Astrocyte (in vitro differentiated cells and primary cell): ENCODE data around the gene SOCS1.

ENCODE experiments used
- EZH2 ChIP-seq: IDR thresholded peaks from 2 replicates; pipeline ENCODE4 v1.6.1; 2012; ENCODE audit warnings: mild to moderate bottlenecking, low read length, inconsistent platforms; ENCODE audit not compliant: insufficient read depth
- TF ChIP-seq, protein P1 (sequence below): IDR thresholded peaks from 2 replicates; pipeline ENCODE4 v1.5.1; 2011; ENCODE audit warnings: low read depth, mild to moderate bottlenecking, inconsistent platforms, low read length, moderate library complexity; ENCODE audit not compliant: insufficient read depth

DNA sequence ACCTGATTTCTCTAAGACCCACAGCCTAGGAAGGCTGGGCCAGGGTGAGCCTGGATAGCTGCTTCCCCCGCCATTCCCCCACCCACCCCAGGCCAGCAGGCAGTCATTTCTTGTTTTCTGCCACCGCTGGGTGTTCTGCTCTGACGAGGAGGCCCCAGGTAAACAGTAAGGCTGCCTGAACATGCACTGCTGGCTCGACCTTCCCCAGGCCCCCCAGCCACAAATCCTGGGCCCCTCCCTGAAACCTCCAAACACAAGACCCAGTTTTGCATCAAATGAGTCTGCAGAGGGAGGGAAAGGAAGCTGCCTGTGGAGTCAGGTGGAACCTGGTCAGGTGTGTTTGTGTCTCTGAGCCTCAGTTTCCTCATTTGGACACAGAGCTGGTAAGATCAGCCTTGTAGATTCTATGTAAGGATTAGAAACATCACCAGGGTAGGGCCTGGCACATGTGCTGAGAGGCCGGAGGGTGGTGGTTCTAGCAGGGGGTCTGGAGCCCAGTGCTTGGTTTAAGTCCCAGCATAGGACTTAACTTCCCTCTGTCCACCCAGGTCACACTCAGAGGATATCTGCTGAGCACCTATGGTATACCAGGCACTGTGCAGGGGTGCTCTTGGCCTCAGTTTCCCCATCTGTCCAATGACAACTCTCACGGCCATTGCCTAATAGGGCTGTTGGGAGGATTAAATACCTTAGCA is 44.0 kb upstream of the SOCS1 start:
- TF ChIP-seq, protein P1, sequence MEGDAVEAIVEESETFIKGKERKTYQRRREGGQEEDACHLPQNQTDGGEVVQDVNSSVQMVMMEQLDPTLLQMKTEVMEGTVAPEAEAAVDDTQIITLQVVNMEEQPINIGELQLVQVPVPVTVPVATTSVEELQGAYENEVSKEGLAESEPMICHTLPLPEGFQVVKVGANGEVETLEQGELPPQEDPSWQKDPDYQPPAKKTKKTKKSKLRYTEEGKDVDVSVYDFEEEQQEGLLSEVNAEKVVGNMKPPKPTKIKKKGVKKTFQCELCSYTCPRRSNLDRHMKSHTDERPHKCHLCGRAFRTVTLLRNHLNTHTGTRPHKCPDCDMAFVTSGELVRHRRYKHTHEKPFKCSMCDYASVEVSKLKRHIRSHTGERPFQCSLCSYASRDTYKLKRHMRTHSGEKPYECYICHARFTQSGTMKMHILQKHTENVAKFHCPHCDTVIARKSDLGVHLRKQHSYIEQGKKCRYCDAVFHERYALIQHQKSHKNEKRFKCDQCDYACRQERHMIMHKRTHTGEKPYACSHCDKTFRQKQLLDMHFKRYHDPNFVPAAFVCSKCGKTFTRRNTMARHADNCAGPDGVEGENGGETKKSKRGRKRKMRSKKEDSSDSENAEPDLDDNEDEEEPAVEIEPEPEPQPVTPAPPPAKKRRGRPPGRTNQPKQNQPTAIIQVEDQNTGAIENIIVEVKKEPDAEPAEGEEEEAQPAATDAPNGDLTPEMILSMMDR = no peak
- TF ChIP-seq EZH2 = no peak
